ENCODE results near the gene ACYP1.
A peak's percentile ranks its signal among the peaks of the same experiment; 100 is the strongest.

Gene ACYP1

DNA sequence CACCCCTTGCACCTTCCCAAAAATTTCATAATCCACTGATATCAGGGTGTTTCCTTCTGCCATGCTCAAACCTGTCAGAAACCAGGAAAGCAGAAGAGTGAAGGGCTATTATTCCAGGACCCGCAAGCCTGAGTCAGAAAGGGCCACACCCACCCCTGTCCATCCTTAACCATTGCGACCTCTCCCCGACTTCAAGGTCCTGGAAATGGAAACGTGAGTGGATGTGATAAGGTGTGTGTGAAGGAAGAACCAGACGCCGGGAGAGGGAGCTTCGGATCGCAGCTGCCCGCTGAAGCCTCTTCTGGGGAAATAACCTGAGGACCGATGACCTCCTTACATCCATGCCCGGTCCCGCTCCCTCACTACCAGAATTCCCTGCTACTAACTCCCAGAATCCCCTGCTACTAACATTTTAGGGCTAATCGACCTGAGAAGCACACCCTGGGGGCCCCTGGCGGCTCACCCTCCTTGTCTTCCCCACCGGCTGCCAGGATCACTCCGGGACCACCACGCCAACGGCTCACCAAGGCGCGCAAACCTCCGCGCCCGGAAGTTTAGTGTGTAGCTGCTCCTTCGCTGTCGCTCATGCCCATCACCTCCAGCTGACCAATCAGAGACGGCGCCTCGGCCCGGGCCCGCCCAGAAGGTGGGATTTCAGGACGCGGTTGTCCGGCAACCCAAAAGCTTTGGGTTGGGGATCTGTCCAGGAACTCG is at the start of gene ACYP1:
TSS of gene ACYP1 (minus strand) at position 534 of the 714 bp plus-strand sequence. CDS start at position 63, 471 bp downstream.
- peak within 1 kb of the TSS; percentile 44 for H3K9ac ChIP-seq (ENCODE audit: low read length)
- no peaks in the 10 kb centered on the region for H3K9me3 ChIP-seq (ENCODE audit: low read length)
- no peaks in the 10 kb centered on the region for H3K27me3 ChIP-seq (ENCODE audit: control insufficient read depth in 1 of 2, insufficient read depth in 2 of 2, low read length in 2 of 2)
- H3K4me3 ChIP-seq (ENCODE audit: low read depth in 1 of 2, low read length in 2 of 2), result peak within 1 kb of the TSS; percentile 78 to 88
- H3K36me3 ChIP-seq (ENCODE audit: insufficient read depth, low read length), result no peaks in the 10 kb centered on the region
- H3K4me1 ChIP-seq (ENCODE audit: insufficient read depth, low read length), result peaks cover 17% of the 10 kb centered on the region
- peak within 1 kb of the TSS; percentile 87 for H3K27ac ChIP-seq (ENCODE audit: low read depth, low read length)

DNA sequence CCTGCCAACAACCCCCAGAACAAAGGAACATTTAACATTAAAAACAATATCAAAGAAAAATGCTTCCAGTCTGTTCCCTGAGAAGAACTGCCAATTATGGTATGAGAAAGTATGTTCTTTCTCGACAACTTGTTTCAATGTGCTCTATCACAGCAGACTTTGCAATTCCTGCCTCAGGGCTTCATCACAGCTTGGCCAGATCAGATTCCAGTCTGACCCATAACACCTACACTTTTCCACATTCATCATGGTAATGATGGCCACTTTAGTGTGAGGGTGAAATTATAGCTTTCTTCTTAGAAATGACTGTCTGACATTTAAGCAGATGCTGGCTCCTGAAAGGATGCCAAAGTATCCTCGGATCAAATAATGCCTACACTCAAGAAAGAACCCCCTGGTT is 46.1 kb upstream of the ACYP1 start:
- H3K9me3 ChIP-seq (ENCODE audit: low read length), result no peaks in the 10 kb centered on the region
- no peak overlapping the region for H3K27ac ChIP-seq (ENCODE audit: low read depth, low read length)
- no peak overlapping the region for H3K4me3 ChIP-seq (ENCODE audit: low read depth in 1 of 2, low read length in 2 of 2)
- no peak overlapping the region for H3K9ac ChIP-seq (ENCODE audit: low read length)
- H3K4me1 ChIP-seq (ENCODE audit: insufficient read depth, low read length), result no peaks in the 10 kb centered on the region
- peaks cover 75% of the 10 kb centered on the region for H3K36me3 ChIP-seq (ENCODE audit: insufficient read depth, low read length)
- no peaks in the 10 kb centered on the region for H3K27me3 ChIP-seq (ENCODE audit: control insufficient read depth in 1 of 2, insufficient read depth in 2 of 2, low read length in 2 of 2)

DNA sequence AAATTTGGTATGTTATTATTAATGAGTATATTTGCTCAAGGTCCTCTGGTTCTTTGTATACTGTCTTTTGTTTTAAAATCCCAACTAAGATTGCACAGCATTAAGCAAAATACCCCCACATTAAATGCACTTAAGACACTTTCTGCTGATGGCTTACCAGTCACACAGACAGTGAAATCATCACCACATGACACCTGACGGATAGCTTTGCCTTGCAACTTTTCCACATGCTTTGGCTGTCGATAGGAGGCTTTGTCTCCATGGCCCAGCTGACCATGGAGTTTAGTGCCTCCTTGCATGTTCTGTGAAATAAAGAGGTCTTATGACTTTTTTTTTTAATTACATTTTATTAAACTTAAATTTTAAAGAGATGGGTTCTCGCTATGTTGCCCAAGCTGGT is 43.4 kb upstream of the ACYP1 start:
- Histone ChIP-seq H3K27me3 (ENCODE audit: control insufficient read depth in 1 of 2, insufficient read depth in 2 of 2, low read length in 2 of 2) (no peaks in the 10 kb centered on the region), H3K27ac (ENCODE audit: low read depth, low read length) (no peak overlapping the region), H3K9ac (ENCODE audit: low read length) (no peak overlapping the region), H3K36me3 (ENCODE audit: insufficient read depth, low read length) (peaks cover 55% of the 10 kb centered on the region), H3K4me3 (ENCODE audit: low read depth in 1 of 2, low read length in 2 of 2) (no peak overlapping the region), H3K4me1 (ENCODE audit: insufficient read depth, low read length) (no peaks in the 10 kb centered on the region), H3K9me3 (ENCODE audit: low read length) (no peaks in the 10 kb centered on the region)

DNA sequence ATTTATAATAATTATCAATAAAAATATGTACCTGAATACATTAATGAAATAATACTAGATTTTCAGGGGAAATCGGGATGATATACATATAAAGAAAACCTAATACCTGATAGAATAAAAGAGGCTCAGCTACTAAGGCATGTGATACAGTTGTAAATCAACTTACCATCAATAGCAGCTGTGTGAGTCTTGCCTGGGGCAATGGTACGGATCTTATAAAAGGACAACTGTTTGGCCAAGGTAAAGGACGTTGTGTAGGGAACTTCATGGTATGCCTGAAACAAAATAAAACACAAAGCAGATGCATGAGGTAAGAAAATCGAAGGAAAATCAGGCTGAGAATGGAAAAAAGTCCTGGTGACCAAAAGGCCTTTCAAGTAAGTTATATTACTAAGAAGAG is 37.7 kb upstream of the ACYP1 start:
- Histone ChIP-seq H3K4me1 (ENCODE audit: insufficient read depth, low read length) (no peaks in the 10 kb centered on the region), H3K9me3 (ENCODE audit: low read length) (no peaks in the 10 kb centered on the region), H3K27me3 (ENCODE audit: control insufficient read depth in 1 of 2, insufficient read depth in 2 of 2, low read length in 2 of 2) (no peaks in the 10 kb centered on the region), H3K9ac (ENCODE audit: low read length) (no peak overlapping the region), H3K4me3 (ENCODE audit: low read depth in 1 of 2, low read length in 2 of 2) (no peak overlapping the region), H3K36me3 (ENCODE audit: insufficient read depth, low read length) (peaks cover 48% of the 10 kb centered on the region), H3K27ac (ENCODE audit: low read depth, low read length) (no peak overlapping the region)

DNA sequence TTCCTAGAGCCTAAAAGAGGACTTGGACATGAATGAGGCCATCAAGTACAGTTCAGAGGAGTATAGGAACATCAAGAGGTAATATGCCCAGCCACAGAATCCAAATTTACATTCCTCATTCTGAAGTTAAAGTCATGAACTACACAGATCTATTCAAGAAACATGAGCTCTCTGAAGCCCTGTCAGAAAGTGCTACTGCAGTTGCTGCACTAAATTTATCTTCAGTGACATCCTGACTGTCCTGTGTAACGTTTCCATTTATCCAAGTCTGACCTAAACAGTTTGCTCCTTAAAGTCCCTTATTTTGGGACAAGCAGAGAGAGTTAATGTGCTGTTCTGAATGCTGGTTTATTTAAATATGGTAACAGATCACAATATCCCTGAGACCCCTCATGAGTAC is 34.9 kb upstream of the ACYP1 start:
- Histone ChIP-seq H3K9me3 (ENCODE audit: low read length) (no peaks in the 10 kb centered on the region), H3K36me3 (ENCODE audit: insufficient read depth, low read length) (peaks cover 53% of the 10 kb centered on the region), H3K27ac (ENCODE audit: low read depth, low read length) (no peak overlapping the region), H3K27me3 (ENCODE audit: control insufficient read depth in 1 of 2, insufficient read depth in 2 of 2, low read length in 2 of 2) (no peaks in the 10 kb centered on the region), H3K4me1 (ENCODE audit: insufficient read depth, low read length) (no peaks in the 10 kb centered on the region), H3K4me3 (ENCODE audit: low read depth in 1 of 2, low read length in 2 of 2) (no peak overlapping the region), H3K9ac (ENCODE audit: low read length) (no peak overlapping the region)

DNA sequence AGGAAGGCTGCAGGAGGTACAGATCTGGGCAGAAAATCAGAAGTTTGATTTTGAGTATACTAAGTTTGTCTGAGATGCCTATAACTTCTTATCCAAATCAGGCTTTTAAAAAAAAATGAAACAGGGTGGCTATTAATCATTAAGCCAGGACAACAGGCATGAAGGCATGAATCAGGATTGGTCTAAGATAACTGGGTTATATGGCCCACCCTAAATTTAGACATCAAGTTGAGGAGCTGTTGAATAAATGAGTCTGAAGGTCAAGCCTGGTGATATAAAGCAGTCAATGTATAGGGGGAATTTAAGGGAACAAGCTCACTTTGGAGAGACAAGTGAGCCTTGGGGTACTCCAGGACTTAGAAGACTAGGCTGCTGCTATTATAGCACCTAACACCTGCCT is 34.4 kb upstream of the ACYP1 start:
- H3K27me3 ChIP-seq (ENCODE audit: control insufficient read depth in 1 of 2, insufficient read depth in 2 of 2, low read length in 2 of 2), result no peaks in the 10 kb centered on the region
- H3K4me1 ChIP-seq (ENCODE audit: insufficient read depth, low read length), result no peaks in the 10 kb centered on the region
- H3K4me3 ChIP-seq (ENCODE audit: low read depth in 1 of 2, low read length in 2 of 2), result no peak overlapping the region
- no peak overlapping the region for H3K9ac ChIP-seq (ENCODE audit: low read length)
- H3K27ac ChIP-seq (ENCODE audit: low read depth, low read length), result no peak overlapping the region
- H3K36me3 ChIP-seq (ENCODE audit: insufficient read depth, low read length), result peaks cover 53% of the 10 kb centered on the region
- no peaks in the 10 kb centered on the region for H3K9me3 ChIP-seq (ENCODE audit: low read length)

DNA sequence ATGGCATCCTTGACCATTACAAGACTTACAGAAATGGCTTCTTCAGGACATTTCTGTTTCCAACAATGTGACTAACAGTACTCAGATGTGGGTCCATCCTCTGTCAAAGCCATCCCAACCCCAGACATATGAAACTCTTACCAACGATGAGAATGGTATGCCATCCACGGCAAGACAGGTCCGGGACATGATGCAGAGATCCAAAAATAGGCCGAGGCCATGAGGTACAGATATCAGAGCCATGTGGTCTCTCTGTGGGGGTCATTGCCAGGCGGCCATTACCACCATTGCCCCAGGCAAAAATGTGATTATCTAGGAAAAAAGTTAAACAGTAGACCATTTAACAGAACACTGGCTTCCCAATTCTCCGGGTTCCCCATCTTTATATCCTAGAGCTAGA is 33.1 kb upstream of the ACYP1 start:
- no peak overlapping the region for H3K4me3 ChIP-seq (ENCODE audit: low read depth in 1 of 2, low read length in 2 of 2)
- no peaks in the 10 kb centered on the region for H3K27me3 ChIP-seq (ENCODE audit: control insufficient read depth in 1 of 2, insufficient read depth in 2 of 2, low read length in 2 of 2)
- H3K9ac ChIP-seq (ENCODE audit: low read length), result no peak overlapping the region
- H3K4me1 ChIP-seq (ENCODE audit: insufficient read depth, low read length), result no peaks in the 10 kb centered on the region
- H3K9me3 ChIP-seq (ENCODE audit: low read length), result no peaks in the 10 kb centered on the region
- H3K36me3 ChIP-seq (ENCODE audit: insufficient read depth, low read length), result peaks cover 59% of the 10 kb centered on the region
- no peak overlapping the region for H3K27ac ChIP-seq (ENCODE audit: low read depth, low read length)

DNA sequence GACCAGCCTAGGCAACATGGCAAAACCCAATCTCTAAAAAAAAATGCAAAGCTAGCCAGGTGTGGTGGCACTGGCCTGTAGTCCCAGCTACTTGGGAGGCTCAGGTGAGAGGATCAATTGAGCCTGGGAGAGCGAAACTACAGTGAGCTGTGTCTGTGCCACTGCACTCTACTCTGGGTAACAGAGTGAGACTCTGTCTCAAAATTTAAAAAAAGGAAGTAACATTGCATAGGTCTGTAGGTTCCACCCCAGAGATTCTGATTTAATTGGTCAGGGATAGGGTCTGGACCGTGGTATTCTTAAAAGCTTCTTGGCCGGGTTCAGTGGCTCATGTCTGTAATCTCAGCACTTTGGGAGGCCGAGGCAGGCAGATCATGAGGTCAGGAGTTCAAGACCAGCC is 31.9 kb upstream of the ACYP1 start:
- Histone ChIP-seq H3K9ac (ENCODE audit: low read length) (no peak overlapping the region), H3K27ac (ENCODE audit: low read depth, low read length) (no peak overlapping the region), H3K27me3 (ENCODE audit: control insufficient read depth in 1 of 2, insufficient read depth in 2 of 2, low read length in 2 of 2) (no peaks in the 10 kb centered on the region), H3K4me1 (ENCODE audit: insufficient read depth, low read length) (no peaks in the 10 kb centered on the region), H3K36me3 (ENCODE audit: insufficient read depth, low read length) (peaks cover 66% of the 10 kb centered on the region), H3K4me3 (ENCODE audit: low read depth in 1 of 2, low read length in 2 of 2) (no peak overlapping the region), H3K9me3 (ENCODE audit: low read length) (no peaks in the 10 kb centered on the region)

DNA sequence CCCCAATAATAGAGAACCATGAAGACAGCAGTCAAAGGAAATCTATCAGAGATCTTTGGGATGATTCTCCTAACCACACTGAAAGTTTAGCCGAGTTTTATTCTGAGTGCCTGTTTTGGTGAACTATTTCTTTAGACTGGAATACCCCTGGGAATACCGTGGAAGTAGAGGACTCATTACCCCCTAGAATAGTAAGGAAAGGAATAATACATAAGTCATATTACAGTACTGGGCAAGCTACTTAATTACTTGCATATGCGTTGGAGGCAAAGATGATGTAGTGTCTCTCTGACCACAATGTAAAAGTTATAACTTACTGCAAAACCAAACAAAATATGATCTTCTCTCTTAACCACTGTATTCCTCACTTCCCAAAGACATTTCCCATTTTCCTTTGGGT is 31.1 kb upstream of the ACYP1 start:
- Histone ChIP-seq H3K27me3 (ENCODE audit: control insufficient read depth in 1 of 2, insufficient read depth in 2 of 2, low read length in 2 of 2) (no peaks in the 10 kb centered on the region), H3K9ac (ENCODE audit: low read length) (no peak overlapping the region), H3K27ac (ENCODE audit: low read depth, low read length) (no peak overlapping the region), H3K4me1 (ENCODE audit: insufficient read depth, low read length) (no peaks in the 10 kb centered on the region), H3K9me3 (ENCODE audit: low read length) (no peaks in the 10 kb centered on the region), H3K36me3 (ENCODE audit: insufficient read depth, low read length) (peaks cover 69% of the 10 kb centered on the region), H3K4me3 (ENCODE audit: low read depth in 1 of 2, low read length in 2 of 2) (no peak overlapping the region)

DNA sequence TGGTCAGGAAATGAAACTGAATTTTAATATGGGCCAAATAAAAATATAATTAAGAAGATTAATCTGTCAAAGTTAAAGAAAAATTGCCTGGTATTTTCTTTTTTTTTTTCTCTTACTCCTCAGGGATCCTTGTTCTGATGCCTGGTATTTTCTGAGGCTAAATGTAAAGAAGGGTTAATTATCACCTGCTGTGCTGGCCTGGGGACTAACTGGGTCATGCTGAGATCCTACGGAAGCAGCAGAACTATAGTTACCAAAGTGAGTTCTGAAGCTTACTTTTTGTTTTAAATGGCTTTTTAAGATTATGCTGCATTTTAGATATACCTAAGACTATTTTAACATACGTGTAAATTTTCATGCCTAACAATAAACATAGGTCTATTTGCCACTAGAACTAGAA is 28.9 kb upstream of the ACYP1 start:
- Histone ChIP-seq H3K4me1 (ENCODE audit: insufficient read depth, low read length) (no peaks in the 10 kb centered on the region), H3K27ac (ENCODE audit: low read depth, low read length) (no peak overlapping the region), H3K9me3 (ENCODE audit: low read length) (no peaks in the 10 kb centered on the region), H3K27me3 (ENCODE audit: control insufficient read depth in 1 of 2, insufficient read depth in 2 of 2, low read length in 2 of 2) (no peaks in the 10 kb centered on the region), H3K9ac (ENCODE audit: low read length) (no peak overlapping the region), H3K4me3 (ENCODE audit: low read depth in 1 of 2, low read length in 2 of 2) (no peak overlapping the region), H3K36me3 (ENCODE audit: insufficient read depth, low read length) (peaks cover 59% of the 10 kb centered on the region)

DNA sequence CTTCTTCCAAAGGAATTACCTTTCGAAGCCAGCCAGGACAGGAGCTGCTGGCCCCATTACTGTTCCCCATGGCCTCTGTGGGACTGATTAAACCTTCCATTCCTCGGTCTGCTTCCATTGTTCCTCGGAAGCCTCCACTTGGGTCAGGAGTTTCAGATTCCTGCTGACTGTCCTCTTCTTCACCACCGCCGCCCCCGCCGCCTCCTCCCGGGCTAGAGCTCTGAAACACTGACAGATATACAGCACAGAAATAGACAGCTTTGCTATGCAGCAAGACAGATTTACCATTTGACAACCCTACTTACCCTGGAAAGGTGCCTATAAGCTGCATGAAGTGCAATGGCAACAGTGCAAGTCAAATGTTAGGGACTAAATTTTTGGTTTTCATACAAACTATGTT is 27.4 kb upstream of the ACYP1 start:
- H3K4me1 ChIP-seq (ENCODE audit: insufficient read depth, low read length), result no peaks in the 10 kb centered on the region
- H3K27ac ChIP-seq (ENCODE audit: low read depth, low read length), result no peak overlapping the region
- H3K9ac ChIP-seq (ENCODE audit: low read length), result no peak overlapping the region
- H3K9me3 ChIP-seq (ENCODE audit: low read length), result no peaks in the 10 kb centered on the region
- peaks cover 61% of the 10 kb centered on the region for H3K36me3 ChIP-seq (ENCODE audit: insufficient read depth, low read length)
- H3K4me3 ChIP-seq (ENCODE audit: low read depth in 1 of 2, low read length in 2 of 2), result no peak overlapping the region
- no peaks in the 10 kb centered on the region for H3K27me3 ChIP-seq (ENCODE audit: control insufficient read depth in 1 of 2, insufficient read depth in 2 of 2, low read length in 2 of 2)

DNA sequence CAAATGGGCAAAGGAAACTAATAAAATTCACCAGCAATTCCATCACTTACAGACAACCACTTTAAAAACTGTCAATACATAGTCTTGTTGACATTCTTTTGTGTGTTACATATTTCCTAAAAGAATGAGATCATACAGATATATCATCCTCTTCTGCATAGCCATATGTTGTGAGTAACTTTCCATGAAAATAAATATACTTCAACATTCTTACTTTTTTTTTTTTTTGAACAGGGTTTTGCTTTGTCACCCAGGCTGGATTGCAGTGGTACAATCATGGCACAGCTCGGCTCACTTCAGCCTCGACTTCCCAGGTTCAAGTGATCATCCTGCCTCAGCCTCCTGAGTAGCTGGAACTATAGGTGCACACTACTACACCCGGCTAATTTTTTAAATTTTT is 26.5 kb upstream of the ACYP1 start:
- peaks cover 58% of the 10 kb centered on the region for H3K36me3 ChIP-seq (ENCODE audit: insufficient read depth, low read length)
- no peaks in the 10 kb centered on the region for H3K4me1 ChIP-seq (ENCODE audit: insufficient read depth, low read length)
- no peak overlapping the region for H3K27ac ChIP-seq (ENCODE audit: low read depth, low read length)
- H3K9me3 ChIP-seq (ENCODE audit: low read length), result no peaks in the 10 kb centered on the region
- H3K4me3 ChIP-seq (ENCODE audit: low read depth in 1 of 2, low read length in 2 of 2), result no peak overlapping the region
- no peaks in the 10 kb centered on the region for H3K27me3 ChIP-seq (ENCODE audit: control insufficient read depth in 1 of 2, insufficient read depth in 2 of 2, low read length in 2 of 2)
- no peak overlapping the region for H3K9ac ChIP-seq (ENCODE audit: low read length)

Measured in muscle layer of colon (tissue), 2 donors.